Measurements from ENCODE around the gene DDX39B. TPM values are rescaled to one million over a fixed set of nuclear protein-coding genes. Genes with fewer than 3 reads are reported as not detected.
A peak's percentile ranks its signal among the peaks of the same experiment; 100 is the strongest.

The DDX39B gene
- total RNA-seq, 1 donor from 2014 or later, result 336 TPM

- H3K36me3 Mint-ChIP-seq (ENCODE audit: low read depth, unreplicated experiment), result peaks cover 12% of the 10 kb centered on the region
- H3K4me3 Mint-ChIP-seq (ENCODE audit: unreplicated experiment), result no peak overlapping the region
- no peaks in the 10 kb centered on the region for H3K9me3 Mint-ChIP-seq (ENCODE audit: unreplicated experiment)
- no peak for DNase-seq (ENCODE audit: low spot score)
- TF ChIP-seq CTCF (IDR thresholded peaks at IDR 0.05; ENCODE audit: unreplicated experiment), result no peak
- H3K4me1 Mint-ChIP-seq (ENCODE audit: unreplicated experiment), result peaks cover 21% of the 10 kb centered on the region
- peaks cover 7% of the 10 kb centered on the region for H3K27me3 Mint-ChIP-seq (ENCODE audit: unreplicated experiment)
- H3K27ac Mint-ChIP-seq (ENCODE audit: unreplicated experiment), result no peak overlapping the region
These were observed 2.9 kb upstream of the DDX39B start for GRCh38 chr6:31544676-31545075.

GRCh38 chr6:31543639-31544038, 1.8 kb upstream of the DDX39B start:
- Mint-ChIP-seq H3K9me3 (ENCODE audit: unreplicated experiment) (no peaks in the 10 kb centered on the region), H3K36me3 (ENCODE audit: low read depth, unreplicated experiment) (peaks cover 21% of the 10 kb centered on the region), H3K4me3 (ENCODE audit: unreplicated experiment) (no peak overlapping the region), H3K4me1 (ENCODE audit: unreplicated experiment) (peaks cover 31% of the 10 kb centered on the region), H3K27ac (ENCODE audit: unreplicated experiment) (no peak overlapping the region), H3K27me3 (ENCODE audit: unreplicated experiment) (peaks cover 10% of the 10 kb centered on the region)
- TF ChIP-seq CTCF (IDR thresholded peaks at IDR 0.05; ENCODE audit: unreplicated experiment), result no peak
- DNase-seq (ENCODE audit: low spot score), result no peak

GRCh38 chr6:31541059-31541657, 645 bp downstream of the DDX39B start:
- Mint-ChIP-seq H3K4me3 (ENCODE audit: unreplicated experiment) (peak overlapping the region; percentile 99), H3K36me3 (ENCODE audit: low read depth, unreplicated experiment) (peaks cover 33% of the 10 kb centered on the region), H3K9me3 (ENCODE audit: unreplicated experiment) (no peaks in the 10 kb centered on the region), H3K27ac (ENCODE audit: unreplicated experiment) (peak overlapping the region; percentile 100), H3K4me1 (ENCODE audit: unreplicated experiment) (peaks cover 29% of the 10 kb centered on the region), H3K27me3 (ENCODE audit: unreplicated experiment) (peaks cover 8% of the 10 kb centered on the region)
- no peak for TF ChIP-seq CTCF (IDR thresholded peaks at IDR 0.05; ENCODE audit: unreplicated experiment)
- DNase-seq (ENCODE audit: low spot score), result no peak

GRCh38 chr6:31540640-31541039, 1.2 kb downstream of the DDX39B start:
- Mint-ChIP-seq H3K4me1 (ENCODE audit: unreplicated experiment) (peaks cover 25% of the 10 kb centered on the region), H3K9me3 (ENCODE audit: unreplicated experiment) (no peaks in the 10 kb centered on the region), H3K27me3 (ENCODE audit: unreplicated experiment) (peaks cover 8% of the 10 kb centered on the region), H3K4me3 (ENCODE audit: unreplicated experiment) (peak overlapping the region; percentile 99), H3K27ac (ENCODE audit: unreplicated experiment) (peak overlapping the region; percentile 92), H3K36me3 (ENCODE audit: low read depth, unreplicated experiment) (peaks cover 38% of the 10 kb centered on the region)
- no peak for DNase-seq (ENCODE audit: low spot score)
- TF ChIP-seq CTCF (IDR thresholded peaks at IDR 0.05; ENCODE audit: unreplicated experiment), result no peak

GRCh38 chr6:31538805-31539400, 2.9 kb downstream of the DDX39B start:
- Mint-ChIP-seq H3K27ac (ENCODE audit: unreplicated experiment) (no peak overlapping the region), H3K4me1 (ENCODE audit: unreplicated experiment) (peaks cover 25% of the 10 kb centered on the region), H3K4me3 (ENCODE audit: unreplicated experiment) (peak overlapping the region; percentile 99), H3K36me3 (ENCODE audit: low read depth, unreplicated experiment) (peaks cover 46% of the 10 kb centered on the region), H3K27me3 (ENCODE audit: unreplicated experiment) (peaks cover 8% of the 10 kb centered on the region), H3K9me3 (ENCODE audit: unreplicated experiment) (no peaks in the 10 kb centered on the region)
- TF ChIP-seq CTCF (IDR thresholded peaks at IDR 0.05; ENCODE audit: unreplicated experiment), result no peak
- no peak for DNase-seq (ENCODE audit: low spot score)

Data from endothelial cell (in vitro differentiated cells).